Loucy (cell line): ENCODE results near the gene GIPC3.

ENCODE experiments used
- H2AFZ ChIP-seq: fragments of 200-600 bp; sonication (generic); 2 replicates; pipeline ENCODE4 v1.6.0; 2016; ENCODE audit warnings: antibody characterized with exemption, mild to moderate bottlenecking, low read length, moderate library complexity
- H3F3A ChIP-seq: fragments of 200-600 bp; 2 replicates; pipeline ENCODE4 v1.6.0; 2016; ENCODE audit warnings: antibody characterized with exemption, low read depth, mild to moderate bottlenecking
- H3K27me3 ChIP-seq: fragments of 200-600 bp; sonication (generic); 2 replicates; pipeline ENCODE4 v1.6.1; 2014; ENCODE audit warnings: low read length, mild to moderate bottlenecking; ENCODE audit not compliant: insufficient read depth, poor library complexity, severe bottlenecking
- H3K36me3 ChIP-seq: fragments of 200-600 bp; sonication (generic); 2 replicates; pipeline ENCODE4 v1.6.1; 2016; ENCODE audit warnings: low read length; ENCODE audit not compliant: insufficient read depth
- H3K4me1 ChIP-seq: fragments of 200-600 bp; sonication (generic); 2 replicates; pipeline ENCODE4 v1.5.1; 2014; ENCODE audit warnings: low read length, mild to moderate bottlenecking; ENCODE audit not compliant: insufficient read depth, poor library complexity, severe bottlenecking
- H3K4me2 ChIP-seq: fragments of 200-600 bp; sonication (generic); 2 replicates; pipeline ENCODE4 v1.6.0; 2014; ENCODE audit warnings: antibody characterized with exemption, low read length, low read depth, mild to moderate bottlenecking; ENCODE audit not compliant: poor library complexity, severe bottlenecking
- H3K4me3 ChIP-seq: fragments of 200-600 bp; sonication (generic); 2 replicates; pipeline ENCODE4 v1.5.1; 2014; ENCODE audit warnings: low read length, mild to moderate bottlenecking, mixed read lengths; ENCODE audit not compliant: poor library complexity, severe bottlenecking
- H3K79me2 ChIP-seq: fragments of 200-600 bp; sonication (generic); 2 replicates; pipeline ENCODE4 v1.6.1; 2014; ENCODE audit warnings: low read length; ENCODE audit not compliant: insufficient read depth
- H3K9ac ChIP-seq: fragments of 200-600 bp; sonication (generic); 2 replicates; pipeline ENCODE4 v1.6.0; 2014; ENCODE audit warnings: mild to moderate bottlenecking, low read depth, low read length, moderate library complexity; ENCODE audit not compliant: poor library complexity, severe bottlenecking
- H3K9me2 ChIP-seq: fragments of 200-600 bp; sonication (generic); replicated peaks from 2 replicates; pipeline ENCODE4 v1.6.1; 2016; ENCODE audit warnings: low read depth, low read length, mixed read lengths
- H3K9me3 ChIP-seq: fragments of 200-600 bp; sonication (generic); 2 replicates; pipeline ENCODE4 v1.6.1; 2014; ENCODE audit warnings: mild to moderate bottlenecking, antibody characterized with exemption, low read length, low read depth; ENCODE audit not compliant: insufficient read depth
- H4K20me1 ChIP-seq: fragments of 200-600 bp; sonication (generic); 2 replicates; pipeline ENCODE4 v1.6.0; 2014; ENCODE audit warnings: antibody characterized with exemption, low read length, mild to moderate bottlenecking; ENCODE audit not compliant: insufficient read depth, poor library complexity, severe bottlenecking
- EZH2phosphoT487 ChIP-seq: fragments of 200-600 bp; IDR thresholded peaks from 2 replicates; pipeline ENCODE4 v1.6.1; 2018; ENCODE audit warnings: antibody characterized with exemption, mild to moderate bottlenecking, moderate library complexity, borderline replicate concordance
- TF ChIP-seq, protein P1 (sequence below): fragments of 200-600 bp; sonication (generic); conservative IDR thresholded peaks from 2 replicates; pipeline ENCODE4 v1.5.1; 2014; ENCODE audit warnings: mild to moderate bottlenecking, antibody characterized with exemption, low read length

The GIPC3 gene

DNA sequence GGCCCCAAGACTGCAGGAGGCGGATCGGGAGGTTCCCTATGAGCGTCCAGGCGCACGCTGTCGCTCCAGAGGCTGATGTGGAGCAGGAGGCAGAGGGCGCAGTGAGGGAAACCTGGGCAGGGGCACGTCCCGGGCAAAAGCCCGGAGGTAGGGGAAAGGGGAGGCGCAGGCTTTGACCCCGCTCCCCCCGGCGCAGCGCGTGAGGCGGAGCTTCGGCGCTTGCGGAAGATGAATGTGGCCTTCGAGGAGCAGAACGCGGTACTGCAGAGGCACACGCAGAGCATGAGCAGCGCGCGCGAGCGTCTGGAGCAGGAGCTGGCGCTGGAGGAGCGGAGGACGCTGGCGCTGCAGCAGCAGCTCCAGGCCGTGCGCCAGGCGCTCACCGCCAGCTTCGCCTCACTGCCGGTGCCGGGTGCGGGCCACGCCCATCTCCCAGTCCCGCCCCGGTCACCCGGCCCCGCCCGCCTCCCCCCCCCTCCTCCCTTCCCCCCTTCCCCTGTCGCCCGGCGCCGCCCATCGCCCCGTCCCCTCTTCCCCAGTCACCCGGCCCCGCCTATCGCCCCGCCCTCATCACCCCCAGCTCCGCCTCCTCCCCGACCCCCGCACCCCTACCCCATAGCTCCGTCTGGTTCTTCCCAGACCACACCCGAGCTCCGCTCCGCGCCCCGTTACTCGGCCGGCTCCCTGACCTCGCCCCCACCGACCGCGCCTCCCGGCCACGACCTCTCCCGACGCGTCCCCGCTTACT is 8.4 kb upstream of the GIPC3 start:
- no peaks in the 10 kb centered on the region for H3K9me2 ChIP-seq
- no peaks in the 10 kb centered on the region for H3K9me3 ChIP-seq
- H2AFZ ChIP-seq: no peak overlapping the region
- H3K4me1 ChIP-seq: peaks cover 8% of the 10 kb centered on the region
- H4K20me1 ChIP-seq: peaks cover 22% of the 10 kb centered on the region
- 0 out of 2 replicates have a peak, but pooled peaks cover 3% of the 10 kb centered on the region for H3F3A ChIP-seq
- H3K9ac ChIP-seq: no peak overlapping the region
- no peak overlapping the region for H3K4me2 ChIP-seq
- no peak for TF ChIP-seq EZH2phosphoT487
- TF ChIP-seq, protein P1, sequence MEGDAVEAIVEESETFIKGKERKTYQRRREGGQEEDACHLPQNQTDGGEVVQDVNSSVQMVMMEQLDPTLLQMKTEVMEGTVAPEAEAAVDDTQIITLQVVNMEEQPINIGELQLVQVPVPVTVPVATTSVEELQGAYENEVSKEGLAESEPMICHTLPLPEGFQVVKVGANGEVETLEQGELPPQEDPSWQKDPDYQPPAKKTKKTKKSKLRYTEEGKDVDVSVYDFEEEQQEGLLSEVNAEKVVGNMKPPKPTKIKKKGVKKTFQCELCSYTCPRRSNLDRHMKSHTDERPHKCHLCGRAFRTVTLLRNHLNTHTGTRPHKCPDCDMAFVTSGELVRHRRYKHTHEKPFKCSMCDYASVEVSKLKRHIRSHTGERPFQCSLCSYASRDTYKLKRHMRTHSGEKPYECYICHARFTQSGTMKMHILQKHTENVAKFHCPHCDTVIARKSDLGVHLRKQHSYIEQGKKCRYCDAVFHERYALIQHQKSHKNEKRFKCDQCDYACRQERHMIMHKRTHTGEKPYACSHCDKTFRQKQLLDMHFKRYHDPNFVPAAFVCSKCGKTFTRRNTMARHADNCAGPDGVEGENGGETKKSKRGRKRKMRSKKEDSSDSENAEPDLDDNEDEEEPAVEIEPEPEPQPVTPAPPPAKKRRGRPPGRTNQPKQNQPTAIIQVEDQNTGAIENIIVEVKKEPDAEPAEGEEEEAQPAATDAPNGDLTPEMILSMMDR: no peak
- H3K27me3 ChIP-seq: no peaks in the 10 kb centered on the region
- peaks cover 7% of the 10 kb centered on the region; the same call in 1 of the 2 replicates for H3K36me3 ChIP-seq
- no peak overlapping the region for H3K4me3 ChIP-seq
- peaks cover 9% of the 10 kb centered on the region for H3K79me2 ChIP-seq

DNA sequence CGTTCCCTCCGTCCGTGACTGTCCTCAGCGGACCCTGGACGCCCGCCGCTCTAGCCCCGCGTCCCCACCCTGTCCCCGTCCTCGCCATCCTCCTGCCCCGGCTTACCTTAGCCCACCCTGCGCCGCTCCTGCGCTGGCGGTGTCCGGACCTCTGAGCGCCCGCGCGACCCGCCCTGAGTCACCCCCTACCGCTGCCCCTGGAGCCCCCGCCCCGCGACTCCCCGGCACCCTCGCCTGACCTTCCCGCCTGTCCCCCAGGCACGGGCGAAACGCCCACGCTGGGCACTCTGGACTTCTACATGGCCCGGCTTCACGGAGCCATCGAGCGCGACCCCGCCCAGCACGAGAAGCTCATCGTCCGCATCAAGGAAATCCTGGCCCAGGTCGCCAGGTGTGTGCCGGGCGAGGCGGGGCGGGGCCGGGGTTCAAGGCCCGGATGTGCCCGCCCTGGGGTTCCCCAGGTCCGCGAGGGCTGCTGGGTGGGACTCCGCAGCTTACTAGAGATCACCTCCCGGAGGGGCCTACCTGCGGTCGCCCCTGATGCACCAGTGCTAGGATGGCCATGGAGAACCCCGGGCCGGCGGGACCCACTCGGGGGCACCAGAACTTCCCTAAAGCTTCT is 7.4 kb upstream of the GIPC3 start:
- TF ChIP-seq, protein P1: no peak
- TF ChIP-seq EZH2phosphoT487: no peak
- Histone ChIP-seq H2AFZ (no peak overlapping the region), H3K9ac (no peak overlapping the region), H3K4me3 (no peak overlapping the region), H3K9me2 (no peaks in the 10 kb centered on the region), H3F3A (0 out of 2 replicates have a peak, but pooled peaks cover 3% of the 10 kb centered on the region), H3K79me2 (peaks cover 9% of the 10 kb centered on the region), H3K4me1 (peaks cover 4% of the 10 kb centered on the region), H3K27me3 (no peaks in the 10 kb centered on the region), H3K9me3 (no peaks in the 10 kb centered on the region), H3K36me3 (peaks cover 7% of the 10 kb centered on the region; the same call in 1 of the 2 replicates), H4K20me1 (peaks cover 22% of the 10 kb centered on the region), H3K4me2 (no peak overlapping the region)

DNA sequence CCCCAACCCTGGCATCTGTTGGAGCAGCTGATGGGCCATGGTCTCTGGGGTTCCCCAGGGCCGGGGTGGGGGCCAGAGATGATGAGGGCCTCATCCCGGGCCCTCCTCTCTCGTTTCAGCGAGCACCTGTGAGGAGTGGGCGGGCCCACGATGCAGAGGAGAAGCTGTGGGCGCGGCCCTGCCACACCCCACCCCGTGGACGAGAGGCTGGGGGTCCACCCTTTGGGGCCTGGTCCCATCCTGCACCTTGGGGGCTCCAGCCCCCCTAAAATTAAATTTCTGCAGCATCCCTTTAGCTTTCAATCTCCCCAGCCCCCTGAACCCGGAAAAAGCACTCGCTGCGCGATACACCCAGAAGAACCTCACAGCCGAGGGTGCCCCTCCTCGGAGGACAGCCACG is 6.9 kb upstream of the GIPC3 start:
- Histone ChIP-seq H3K27me3 (no peaks in the 10 kb centered on the region), H3K4me1 (peaks cover 4% of the 10 kb centered on the region), H4K20me1 (peaks cover 17% of the 10 kb centered on the region), H3K9me2 (no peaks in the 10 kb centered on the region), H3K9me3 (no peaks in the 10 kb centered on the region), H3K4me3 (no peak overlapping the region), H3K9ac (no peak overlapping the region), H2AFZ (no peak overlapping the region), H3K36me3 (peaks cover 7% of the 10 kb centered on the region; the same call in 1 of the 2 replicates), H3F3A (0 out of 2 replicates have a peak, but pooled peaks cover 3% of the 10 kb centered on the region), H3K4me2 (no peak overlapping the region), H3K79me2 (peaks cover 4% of the 10 kb centered on the region)
- TF ChIP-seq, protein P1: no peak
- TF ChIP-seq EZH2phosphoT487: no peak
